NCI-H2029 treated with DMSO at 0.1 percent for 48 hours (cell line): ENCODE data around the gene CCDC192.
A peak's percentile ranks its signal among the peaks of the same experiment; 100 is the strongest.
"Not testable (repeated sequence)": the region's sequence is repeated elsewhere in the genome, so short reads cannot be mapped to it uniquely, and the experiment has no call there.

Experiments used
- DNase-seq: peaks from one replicate; lab custom pipeline; 2025; lab: John Stamatoyannopoulos, UW

The CCDC192 gene, protein sequence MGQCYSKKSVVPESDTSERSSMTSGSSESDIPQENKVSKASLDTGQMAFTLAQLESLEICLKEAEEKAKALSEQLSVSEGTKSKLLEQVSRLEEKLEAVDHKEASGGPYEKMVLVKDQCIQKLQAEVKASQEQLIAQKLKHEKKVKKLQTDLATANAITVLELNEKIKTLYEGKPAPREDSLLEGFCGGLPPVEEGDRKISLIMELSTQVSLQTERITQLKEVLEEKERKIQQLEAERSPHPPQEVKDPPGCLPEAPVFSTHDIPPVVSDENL

DNA sequence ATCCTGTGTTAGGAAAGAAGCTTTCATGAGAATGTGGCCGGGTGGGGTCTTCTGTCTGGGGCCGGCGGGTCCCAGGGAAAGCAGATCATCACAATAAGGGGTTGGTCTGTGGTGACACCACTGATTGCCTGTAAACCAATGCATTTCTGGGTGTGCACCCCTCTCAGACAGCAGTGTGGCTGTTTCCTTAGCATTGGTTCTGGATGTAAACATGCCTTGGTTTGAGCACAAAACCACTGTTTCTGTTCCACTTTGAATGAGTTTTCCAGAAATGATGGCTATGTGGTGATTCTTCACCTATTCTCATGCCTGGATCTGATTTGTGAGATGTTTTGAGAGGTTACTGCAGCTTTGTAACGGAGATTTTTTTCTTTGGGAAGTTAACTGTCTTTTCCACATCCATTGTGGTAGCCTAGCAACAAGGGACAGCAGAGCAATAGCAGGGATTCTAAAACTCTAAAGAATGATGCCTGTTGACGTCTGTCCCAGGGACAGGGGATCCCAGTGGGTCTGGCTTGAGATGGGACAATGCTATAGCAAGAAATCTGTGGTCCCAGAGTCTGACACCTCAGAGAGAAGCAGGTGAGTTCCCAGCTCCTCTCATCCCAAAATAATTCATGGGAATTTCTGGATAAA lies at the start of gene CCDC192:
Gene CCDC192, plus strand, starts transcription at position 466 of the 636 bp plus-strand sequence. Its CDS starts 55 bp downstream, at position 521.
- DNase-seq, result no peak

DNA sequence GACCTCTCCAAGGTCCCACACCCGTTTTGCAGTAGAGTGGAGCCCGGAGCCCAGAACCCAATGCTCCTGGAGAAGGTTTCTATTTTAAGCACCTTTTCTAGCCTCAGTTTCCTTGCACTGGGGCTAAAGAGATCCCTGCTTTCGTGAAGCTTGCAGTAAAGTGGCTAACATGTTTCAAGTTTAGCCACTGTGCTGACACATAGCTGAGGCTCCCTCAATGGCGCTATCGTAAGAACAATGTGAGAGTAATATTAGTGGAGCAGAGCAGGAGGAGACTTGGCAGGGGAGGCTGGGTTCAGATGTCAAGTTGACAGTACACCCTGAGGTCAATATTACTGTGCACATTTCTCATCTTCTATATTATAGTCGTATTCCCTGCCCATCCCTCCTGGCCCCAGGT lies 46.4 kb upstream of the CCDC192 start:
- DNase-seq, result no peak

DNA sequence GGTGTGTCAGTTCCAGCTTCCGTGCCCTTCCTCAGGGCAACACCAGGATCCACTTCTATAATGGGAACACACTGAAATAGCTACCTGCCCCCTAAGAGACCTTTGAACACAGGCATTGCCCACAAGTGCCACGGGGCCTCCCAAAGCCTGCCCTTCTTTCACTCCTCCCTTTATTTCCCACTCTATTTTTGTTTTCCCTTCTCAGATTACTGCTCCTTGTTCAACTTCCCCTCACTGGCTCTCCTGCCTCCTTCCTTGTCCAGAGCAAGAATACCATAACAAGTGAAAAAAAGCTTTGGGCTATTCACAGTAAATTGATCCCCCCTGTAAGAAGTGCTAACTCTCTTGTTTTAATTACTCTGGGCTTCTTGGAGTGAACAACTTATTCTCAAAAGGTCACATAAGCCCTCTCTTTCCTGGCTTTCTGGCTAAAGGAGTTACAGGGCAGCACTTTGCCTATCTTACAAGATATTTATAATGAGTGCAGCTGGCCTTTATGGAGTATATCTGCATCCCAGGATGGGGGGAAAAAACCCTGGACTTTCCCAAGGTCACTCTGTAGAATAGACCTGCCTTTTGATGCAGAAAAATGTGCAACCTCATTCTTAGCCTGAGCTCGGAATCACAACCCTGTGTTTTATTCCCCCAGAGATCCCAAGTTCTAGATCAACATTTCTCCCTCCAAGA lies 43.0 kb upstream of the CCDC192 start:
- DNase-seq, result peak; percentile 24

DNA sequence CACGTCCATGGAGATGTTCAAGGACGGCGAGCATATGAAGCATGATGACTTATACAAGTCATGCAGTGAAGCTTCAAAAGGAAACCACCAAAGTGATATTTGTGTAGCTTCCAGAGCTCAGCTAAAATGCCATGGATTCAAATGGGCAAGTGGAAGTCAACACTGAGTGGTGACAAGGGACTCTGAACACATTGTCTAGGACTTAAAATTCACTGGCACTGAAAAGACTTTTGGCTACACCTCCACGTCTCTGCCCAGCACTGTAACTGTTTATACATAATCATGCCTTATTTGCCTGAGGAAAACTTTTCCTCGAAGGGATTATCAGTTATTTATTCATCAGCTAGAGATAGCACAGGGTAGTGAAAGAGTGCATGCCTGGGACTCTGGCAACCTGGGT lies 39.1 kb upstream of the CCDC192 start:
- no peak for DNase-seq

DNA sequence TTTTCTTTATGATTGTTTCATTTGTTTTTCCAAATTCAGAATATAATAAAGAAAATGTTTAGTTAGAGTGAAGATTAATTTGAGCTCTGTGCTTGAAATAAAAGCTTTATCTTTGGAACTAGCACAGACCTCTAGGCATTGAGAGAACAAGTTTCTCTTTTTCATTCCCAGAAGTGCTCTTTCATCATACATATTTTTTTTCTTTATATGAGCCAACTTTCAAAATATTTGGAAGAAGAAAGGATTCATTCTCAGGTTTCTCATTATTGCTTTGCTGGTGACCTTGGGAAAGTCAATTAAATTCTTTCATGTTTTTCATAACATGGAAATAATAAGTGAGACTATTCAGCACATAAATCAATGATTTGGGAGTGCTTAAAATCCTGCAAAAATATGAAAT lies 37.5 kb upstream of the CCDC192 start:
- no peak for DNase-seq

DNA sequence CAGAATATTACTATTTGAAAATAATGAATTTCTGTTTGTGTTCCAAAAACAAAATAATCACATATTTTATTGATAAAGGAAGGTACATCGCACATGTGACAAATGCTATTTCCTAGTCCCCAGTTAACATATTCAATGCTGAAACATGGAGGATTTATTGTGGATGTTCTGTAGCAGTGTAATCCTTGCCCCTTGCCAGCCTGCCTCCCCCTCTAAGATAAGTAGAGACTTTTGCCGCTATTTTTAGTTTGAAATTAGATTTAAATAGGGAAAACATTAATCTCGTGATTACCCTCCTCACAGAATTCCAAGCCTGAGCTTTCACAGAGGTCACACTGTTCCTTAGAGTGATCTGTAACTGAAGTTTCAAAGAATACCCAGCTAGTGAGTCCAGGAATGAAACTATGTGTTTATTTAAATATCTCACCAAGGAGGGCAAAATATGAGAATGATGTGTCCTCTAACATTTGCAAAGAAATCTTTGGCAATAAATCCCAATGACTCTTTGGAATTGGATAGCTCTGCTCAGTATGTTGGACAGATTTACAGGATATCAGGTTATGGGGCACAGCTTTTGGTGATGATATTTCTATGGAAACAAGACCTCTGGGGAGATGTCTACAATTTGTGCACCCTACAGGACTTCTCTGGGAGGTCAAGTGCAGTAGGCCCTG lies 37.0 kb upstream of the CCDC192 start:
- DNase-seq, result no peak

DNA sequence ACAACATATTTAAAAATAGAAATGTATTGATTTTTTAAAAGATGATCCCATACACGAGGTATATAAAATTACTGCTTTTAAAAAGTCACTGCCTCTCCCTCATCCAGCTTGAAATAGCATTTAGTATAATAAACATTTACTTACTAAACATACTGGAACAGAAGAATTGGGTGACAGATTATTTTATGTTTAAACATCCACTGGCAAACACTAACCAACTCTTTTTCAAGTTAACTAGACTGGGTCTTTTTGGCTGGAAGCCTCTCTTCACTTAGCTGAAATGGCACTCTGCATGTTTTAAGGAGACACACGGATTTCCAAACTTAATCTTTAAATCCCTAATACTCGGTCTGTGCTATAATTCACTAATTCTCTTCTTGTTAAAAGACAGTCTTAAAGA lies 35.3 kb upstream of the CCDC192 start:
- DNase-seq, result no peak

DNA sequence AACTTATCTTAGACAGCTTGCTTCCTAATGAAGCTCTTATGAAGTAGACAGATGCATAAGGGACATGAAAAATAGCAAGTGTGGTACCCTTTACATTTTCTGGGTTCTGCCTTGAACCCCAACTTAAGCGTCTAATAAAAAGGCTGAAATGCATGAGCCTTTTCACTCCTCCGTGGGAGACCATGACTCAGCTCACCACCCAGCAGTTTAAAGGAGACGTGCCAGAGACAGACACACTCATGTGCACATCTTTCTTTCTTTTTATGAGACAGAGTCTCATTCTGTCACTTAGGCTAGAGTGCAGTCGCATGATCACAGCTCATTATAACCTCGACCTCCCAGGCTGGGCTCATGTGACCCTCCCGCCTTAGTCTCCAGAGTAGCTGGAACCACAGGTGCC lies 32.0 kb upstream of the CCDC192 start:
- no peak for DNase-seq

DNA sequence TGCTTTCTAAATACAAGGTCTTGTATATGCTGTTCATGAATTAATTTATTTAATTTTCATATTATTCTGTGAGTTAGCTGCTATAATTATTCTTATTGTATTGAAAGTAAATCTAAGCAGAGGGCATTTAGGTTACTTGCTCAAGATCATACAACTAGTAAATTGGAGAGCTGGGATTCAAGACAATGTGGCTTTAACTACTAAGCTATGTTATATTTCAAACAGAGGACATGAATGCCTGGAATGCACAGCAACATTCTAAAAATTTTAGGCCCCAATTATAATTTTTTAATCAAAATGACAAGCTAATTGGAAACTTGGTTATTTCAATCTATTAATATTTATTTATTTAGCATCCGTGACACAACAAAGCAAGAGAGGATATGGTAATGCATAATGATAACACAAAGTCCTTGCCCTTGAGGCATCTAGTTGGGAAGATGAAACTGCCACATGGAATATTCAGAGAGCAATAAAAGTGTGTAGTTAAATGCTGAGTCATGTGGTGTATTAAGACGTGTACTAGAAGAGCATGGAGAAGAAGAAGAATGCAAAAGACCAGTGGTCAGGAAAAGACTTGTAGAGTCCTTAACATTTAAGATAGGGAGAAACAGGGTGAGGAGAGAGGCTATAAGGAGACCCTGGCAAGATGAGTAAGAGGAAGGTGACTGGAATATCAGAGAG lies 29.9 kb upstream of the CCDC192 start:
- no peak for DNase-seq

DNA sequence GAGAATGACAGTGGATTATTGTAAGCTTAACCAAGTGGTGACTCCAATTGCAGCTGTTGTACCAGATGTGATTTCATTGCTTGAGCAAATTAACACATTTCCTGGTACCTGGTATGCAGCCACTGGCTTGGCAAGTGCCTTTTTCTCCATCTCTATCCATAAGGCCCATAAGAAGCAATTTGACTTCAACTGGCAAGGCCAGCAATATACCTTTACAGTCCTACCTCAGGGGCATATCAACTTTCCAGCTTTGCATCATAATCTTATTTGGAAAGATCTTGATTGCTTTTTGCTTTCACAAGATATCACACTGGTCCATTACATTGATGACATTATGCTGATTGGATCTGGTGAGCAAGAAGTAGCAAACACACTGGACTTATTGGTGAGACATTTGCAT lies 26.2 kb upstream of the CCDC192 start:
- DNase-seq, result not testable (repeated sequence)

DNA sequence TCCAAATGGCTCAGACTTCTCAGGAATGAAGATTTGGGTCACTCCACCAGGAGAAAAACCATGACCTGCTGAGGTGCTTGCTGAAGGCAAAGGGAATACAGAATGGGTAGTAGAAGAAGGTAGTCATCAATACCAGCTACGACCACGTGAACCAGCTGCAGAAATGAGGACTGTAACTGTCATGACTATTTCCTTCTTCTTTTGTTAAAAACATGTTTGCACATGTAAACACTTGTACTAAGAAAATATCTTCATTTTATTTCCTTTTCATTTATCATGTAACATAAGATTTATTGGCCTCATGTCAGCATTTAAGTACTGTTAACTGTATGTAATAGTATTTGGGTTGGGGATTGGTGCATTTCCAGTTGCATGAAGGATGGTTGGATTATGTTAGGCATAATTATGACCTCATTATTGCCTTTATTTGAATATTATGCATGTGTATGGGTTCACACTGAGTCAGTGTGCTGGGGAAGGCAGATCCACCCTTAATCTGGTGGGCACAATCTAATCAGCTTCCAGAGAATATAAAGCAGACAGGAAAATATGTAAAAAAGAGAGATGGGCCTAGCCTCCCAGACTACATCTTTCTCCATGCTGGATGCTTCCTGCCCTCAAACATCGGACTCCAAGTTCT lies 23.4 kb upstream of the CCDC192 start:
- peak; percentile 2 for DNase-seq

DNA sequence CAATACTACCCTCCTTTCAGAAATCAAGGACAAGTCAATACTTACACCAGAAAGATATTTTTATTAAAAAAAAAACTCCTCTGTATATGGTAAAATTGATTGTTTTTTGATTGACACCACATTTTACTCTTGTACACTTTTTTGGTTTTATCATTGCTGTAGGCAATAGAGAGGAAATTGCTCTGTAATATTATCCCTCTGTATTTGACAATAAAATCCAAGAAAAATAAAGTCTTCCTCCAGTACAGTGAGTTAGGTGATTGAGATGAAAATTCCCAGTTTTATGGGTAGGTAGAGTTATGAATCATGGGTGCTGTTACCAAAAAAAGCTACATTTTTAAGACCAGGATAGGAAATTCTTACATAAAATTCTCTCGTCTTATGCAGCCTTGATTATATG lies 22.6 kb upstream of the CCDC192 start:
- DNase-seq, result no peak

DNA sequence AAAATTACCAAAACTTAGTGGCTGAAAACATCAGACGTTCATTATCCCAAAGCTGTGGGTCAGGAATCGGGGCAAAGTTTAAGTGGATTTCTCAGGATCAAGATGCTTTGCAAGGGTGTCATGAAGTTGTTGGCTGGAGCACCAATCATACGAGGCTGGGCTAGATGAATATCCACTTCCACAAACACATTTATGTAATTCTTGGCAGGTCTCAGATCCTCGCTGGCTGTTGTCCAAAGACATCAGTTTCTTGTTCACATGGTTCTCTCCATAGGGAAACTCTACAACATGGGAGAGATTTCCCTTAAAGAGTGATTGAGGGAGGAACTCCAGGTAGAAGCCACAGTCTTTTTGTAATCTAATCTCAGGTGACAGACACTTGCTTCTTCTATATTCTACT lies 20.2 kb upstream of the CCDC192 start:
- DNase-seq, result no peak

DNA sequence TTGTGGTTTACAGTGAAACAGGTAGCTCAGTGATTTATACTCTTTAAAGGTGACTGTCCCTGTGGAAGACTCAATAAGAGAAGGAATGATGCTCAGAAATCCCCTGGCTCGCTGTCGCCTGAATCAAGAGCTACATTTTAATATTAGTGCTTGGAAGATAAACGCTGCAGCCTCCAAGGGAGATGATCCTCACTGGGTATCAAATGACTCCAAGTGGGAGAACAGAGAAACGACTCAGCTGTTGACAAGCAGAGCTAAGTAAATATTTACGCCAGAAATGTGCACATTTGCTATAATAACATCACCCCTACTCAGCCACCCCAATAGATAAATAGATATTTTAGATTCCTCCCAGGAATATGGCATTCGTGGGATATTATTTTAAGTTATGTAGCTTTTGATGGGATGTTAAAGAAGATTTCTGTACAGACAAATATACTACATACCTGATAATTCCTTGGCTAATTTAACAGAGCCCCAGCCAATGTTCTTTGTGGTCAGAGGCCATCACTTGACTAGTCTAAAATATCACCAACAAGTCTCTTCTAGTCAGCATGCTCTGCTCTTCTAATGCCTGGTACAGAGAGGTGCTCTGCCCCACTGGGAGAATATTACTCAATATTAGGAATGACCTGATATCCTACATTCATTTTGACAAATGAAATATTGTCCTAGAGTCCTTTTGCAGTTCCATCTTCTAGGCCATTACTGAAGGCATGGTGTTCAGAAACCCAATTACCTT lies 18.3 kb upstream of the CCDC192 start:
- DNase-seq, result no peak

DNA sequence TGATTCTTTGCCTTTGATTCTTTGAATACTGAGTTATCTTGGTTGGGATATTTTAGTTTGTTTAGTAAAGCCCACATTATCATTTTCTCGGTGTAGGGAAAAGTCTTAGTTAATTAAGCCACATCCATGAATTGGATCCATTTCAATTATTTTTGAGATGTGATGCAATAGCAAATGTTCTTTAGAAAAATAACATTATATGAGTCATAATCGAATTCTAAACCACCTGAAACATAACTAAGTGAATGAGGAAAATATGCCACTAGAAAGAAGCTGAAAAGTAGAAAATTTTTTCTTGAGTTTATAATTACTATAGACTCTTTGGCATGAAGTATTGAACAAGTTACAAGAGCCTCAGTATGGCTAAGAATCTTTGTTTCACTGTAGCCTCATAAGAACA lies 17.5 kb upstream of the CCDC192 start:
- DNase-seq, result no peak

DNA sequence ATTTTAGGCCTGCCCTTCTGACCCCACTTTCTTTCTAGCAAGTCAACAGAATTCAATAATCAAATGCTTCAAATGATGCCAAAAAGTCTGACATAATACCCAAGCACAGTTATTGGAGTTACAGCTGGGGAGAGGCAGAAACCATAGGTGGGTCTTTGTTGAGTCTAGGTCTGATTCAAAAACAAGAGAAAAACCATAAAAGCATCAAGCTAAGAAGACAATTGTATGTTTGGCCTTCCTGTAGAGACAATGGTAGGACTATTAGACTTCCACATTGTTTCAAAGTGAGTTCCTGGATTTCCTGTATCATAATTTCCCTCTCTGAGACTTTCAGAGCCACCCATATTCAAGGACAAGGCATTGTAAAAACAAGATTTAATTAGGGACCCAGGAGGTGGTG lies 16.8 kb upstream of the CCDC192 start:
- DNase-seq, result no peak

DNA sequence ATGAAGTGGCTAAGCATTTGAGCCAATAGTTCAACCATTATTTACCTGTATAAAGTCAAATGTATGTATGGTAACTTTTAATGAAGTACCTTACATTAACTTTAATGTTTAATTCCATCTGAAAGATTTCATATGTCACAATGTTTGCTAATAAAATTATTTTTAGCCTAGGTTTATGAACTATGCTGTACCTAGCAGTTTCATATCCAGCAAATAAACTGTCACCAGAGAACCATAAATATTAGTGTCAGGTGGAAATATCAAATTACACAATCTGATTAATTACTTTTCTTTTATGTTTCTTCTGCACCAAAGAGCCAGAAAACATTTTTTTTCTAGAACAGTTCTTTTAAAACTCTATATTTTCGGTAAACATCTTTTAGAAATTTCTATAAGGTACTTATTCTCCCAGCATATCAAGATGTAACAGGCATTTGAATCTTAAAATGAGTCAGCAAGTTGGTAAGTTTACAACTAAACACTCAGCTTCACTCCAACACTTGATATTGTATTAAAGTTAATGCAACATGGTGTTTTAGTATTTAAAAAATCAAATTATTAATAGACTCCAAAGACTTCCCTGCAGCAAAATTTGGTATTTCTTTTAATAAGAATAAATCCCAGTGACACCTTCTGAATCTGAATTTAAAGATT lies 8.5 kb upstream of the CCDC192 start:
- no peak for DNase-seq

DNA sequence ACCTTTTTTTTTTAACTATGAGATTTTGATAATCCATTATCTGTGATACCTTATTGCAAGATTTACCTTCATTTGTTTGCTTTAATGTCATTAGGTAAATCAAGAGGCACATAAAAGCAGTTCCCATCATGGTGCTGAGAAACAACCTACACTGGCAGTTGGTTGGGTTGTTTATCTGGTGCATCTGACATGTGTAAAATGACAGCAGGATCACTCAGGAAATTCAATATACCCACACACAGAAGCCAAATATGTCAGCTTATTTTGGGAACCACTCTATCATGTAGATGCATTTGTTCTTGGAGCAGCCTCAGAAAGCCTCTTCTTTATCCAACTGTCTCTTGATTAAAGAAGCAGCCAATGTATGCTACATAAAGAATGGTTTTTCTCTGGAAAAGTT lies 7.8 kb upstream of the CCDC192 start:
- DNase-seq, result no peak

DNA sequence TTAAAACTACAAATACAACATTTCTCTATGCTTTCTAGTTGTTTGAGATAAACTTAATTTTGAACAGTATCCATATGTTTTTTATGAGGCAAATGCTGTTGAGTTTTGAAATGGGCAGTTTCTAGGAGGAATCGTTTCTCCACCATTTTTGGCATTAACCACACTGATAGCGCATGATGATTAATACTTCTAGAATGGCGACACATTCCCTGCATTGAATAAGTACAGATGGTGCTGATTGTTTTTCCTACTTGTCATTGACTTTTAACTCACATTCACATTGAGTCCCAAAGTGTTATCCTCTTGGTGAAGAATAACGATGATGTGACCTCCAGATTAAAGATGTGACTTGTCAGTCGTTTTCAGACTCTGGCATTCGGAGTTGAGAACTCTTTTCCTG lies 6.5 kb upstream of the CCDC192 start:
- no peak for DNase-seq

DNA sequence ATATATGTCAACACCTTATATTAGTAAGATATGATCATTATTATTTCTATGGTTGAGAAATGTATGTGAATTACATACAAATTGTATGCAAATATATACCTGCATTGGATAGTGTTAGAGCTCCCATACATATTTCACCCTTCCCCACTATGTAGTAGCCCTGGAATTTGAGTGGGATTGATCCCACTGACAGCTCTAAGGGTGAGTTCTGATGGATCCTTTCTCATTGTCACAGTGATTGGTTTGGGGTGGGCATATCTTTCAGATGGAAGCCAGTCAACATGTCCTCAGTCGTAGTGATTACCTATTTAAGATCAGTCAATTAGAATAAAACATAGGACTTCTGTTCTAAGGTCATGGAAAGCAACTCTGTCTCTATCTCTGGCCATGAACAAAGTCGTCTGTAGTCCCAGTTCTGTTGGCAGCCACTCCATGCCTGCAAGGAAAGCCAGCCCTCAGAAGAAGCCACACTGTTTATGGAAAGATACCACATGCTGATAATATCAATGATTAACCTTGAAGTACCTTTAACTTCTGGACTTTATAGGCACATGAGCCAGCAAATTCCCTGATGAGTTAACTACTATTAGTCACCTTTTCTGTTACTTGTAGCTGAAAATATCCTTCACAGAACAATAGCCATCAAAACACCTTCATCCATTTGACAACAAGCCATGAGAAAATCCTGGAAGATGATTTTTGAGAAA lies 5.1 kb upstream of the CCDC192 start:
- DNase-seq, result no peak
